ENCODE data around the gene CFAP69.

CFAP69 gene

GRCh38 chr7:90272242-90272641 is 27.3 kb downstream of the CFAP69 start:
- DNase-seq (ENCODE audit: low read depth): no peak
- no peak overlapping the region for H3K4me3 ChIP-seq (ENCODE audit: control insufficient read depth, low read depth, low read length)
- no peak for TF ChIP-seq CTCF (IDR thresholded peaks at IDR 0.05; ENCODE audit: control insufficient read depth, insufficient read depth, low read depth, low read length, missing control alignments)

- H3K4me3 ChIP-seq (ENCODE audit: control insufficient read depth, low read depth, low read length): no peak overlapping the region
- no peak for DNase-seq (ENCODE audit: low read depth)
- no peak for TF ChIP-seq CTCF (IDR thresholded peaks at IDR 0.05; ENCODE audit: control insufficient read depth, insufficient read depth, low read depth, low read length, missing control alignments)
Observed at GRCh38 chr7:90274161-90274560, 29.2 kb downstream of the CFAP69 start.

- TF ChIP-seq CTCF (IDR thresholded peaks at IDR 0.05; ENCODE audit: control insufficient read depth, insufficient read depth, low read depth, low read length, missing control alignments): no peak
- H3K4me3 ChIP-seq (ENCODE audit: control insufficient read depth, low read depth, low read length): no peak overlapping the region
- no peak for DNase-seq (ENCODE audit: low read depth)
Observed at GRCh38 chr7:90276033-90276728, 31.2 kb downstream of the CFAP69 start.

GRCh38 chr7:90288154-90288553 is 43.2 kb downstream of the CFAP69 start:
- DNase-seq (ENCODE audit: low read depth): no peak
- no peak overlapping the region for H3K4me3 ChIP-seq (ENCODE audit: control insufficient read depth, low read depth, low read length)
- TF ChIP-seq CTCF (IDR thresholded peaks at IDR 0.05; ENCODE audit: control insufficient read depth, insufficient read depth, low read depth, low read length, missing control alignments): no peak

- TF ChIP-seq CTCF (IDR thresholded peaks at IDR 0.05; ENCODE audit: control insufficient read depth, insufficient read depth, low read depth, low read length, missing control alignments): no peak
- DNase-seq (ENCODE audit: low read depth): no peak
- no peak overlapping the region for H3K4me3 ChIP-seq (ENCODE audit: control insufficient read depth, low read depth, low read length)
Observed at GRCh38 chr7:90290244-90291113, 45.5 kb downstream of the CFAP69 start.

GRCh38 chr7:90298145-90299038 is 53.4 kb downstream of the CFAP69 start:
- TF ChIP-seq CTCF (IDR thresholded peaks at IDR 0.05; ENCODE audit: control insufficient read depth, insufficient read depth, low read depth, low read length, missing control alignments): peak; percentile 80
- DNase-seq (ENCODE audit: low read depth): peak; percentile 44
- H3K4me3 ChIP-seq (ENCODE audit: control insufficient read depth, low read depth, low read length): no peak overlapping the region

All from AG09309 (cell line).